ENCODE results near the gene RNF144B. TPM values are rescaled to one million over a fixed set of nuclear protein-coding genes. Genes with fewer than 3 reads are reported as not detected.

Gene RNF144B
- total and polyA plus RNA-seq, 2 experiments from 2014 or later, result 4.2 to 9.0 TPM

GRCh38 chr6:18444111-18444510 lies 57.0 kb downstream of the RNF144B start:
- no peaks in the 10 kb centered on the region for H3K79me2 ChIP-seq (replicated peaks; ENCODE audit: insufficient read depth)
- H3K27me3 ChIP-seq (ENCODE audit: insufficient read depth), result no peaks in the 10 kb centered on the region
- H3K4me3 ChIP-seq, result no peak overlapping the region
- no peaks in the 10 kb centered on the region for H3K36me3 ChIP-seq (ENCODE audit: insufficient read depth)
- TF ChIP-seq STAT1 (IDR thresholded peaks at IDR 0.05; ENCODE audit: unreplicated experiment) (no peak), POLR2AphosphoS5 (IDR thresholded peaks at IDR 0.05; ENCODE audit: low read depth) (no peak), ZNF114 (CRISPR knock-in tag; IDR thresholded peaks at IDR 0.05) (no peak), REST (IDR thresholded peaks at IDR 0.05; ENCODE audit: unreplicated experiment) (no peak), NANOG (IDR thresholded peaks at IDR 0.05; ENCODE audit: borderline replicate concordance) (no peak), JUNB (IDR thresholded peaks at IDR 0.05; ENCODE audit: unreplicated experiment) (no peak), CTCF (conservative IDR thresholded peaks at IDR 0.05; ENCODE audit: low read depth in 2 of 2) (no peak), EZH2 (IDR thresholded peaks at IDR 0.05; ENCODE audit: low read depth, unreplicated experiment) (no peak), ZNF331 (CRISPR knock-in tag; IDR thresholded peaks at IDR 0.05; ENCODE audit: low read depth) (no peak), CREB1 (CRISPR knock-in tag; IDR thresholded peaks at IDR 0.05; ENCODE audit: low read depth) (no peak), EZH2phosphoT487 (IDR thresholded peaks at IDR 0.05; ENCODE audit: unreplicated experiment) (no peak)
- TF ChIP-seq, protein P1, sequence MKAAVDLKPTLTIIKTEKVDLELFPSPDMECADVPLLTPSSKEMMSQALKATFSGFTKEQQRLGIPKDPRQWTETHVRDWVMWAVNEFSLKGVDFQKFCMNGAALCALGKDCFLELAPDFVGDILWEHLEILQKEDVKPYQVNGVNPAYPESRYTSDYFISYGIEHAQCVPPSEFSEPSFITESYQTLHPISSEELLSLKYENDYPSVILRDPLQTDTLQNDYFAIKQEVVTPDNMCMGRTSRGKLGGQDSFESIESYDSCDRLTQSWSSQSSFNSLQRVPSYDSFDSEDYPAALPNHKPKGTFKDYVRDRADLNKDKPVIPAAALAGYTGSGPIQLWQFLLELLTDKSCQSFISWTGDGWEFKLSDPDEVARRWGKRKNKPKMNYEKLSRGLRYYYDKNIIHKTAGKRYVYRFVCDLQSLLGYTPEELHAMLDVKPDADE (IDR thresholded peaks at IDR 0.05), result no peak
- TF ChIP-seq, protein P2, sequence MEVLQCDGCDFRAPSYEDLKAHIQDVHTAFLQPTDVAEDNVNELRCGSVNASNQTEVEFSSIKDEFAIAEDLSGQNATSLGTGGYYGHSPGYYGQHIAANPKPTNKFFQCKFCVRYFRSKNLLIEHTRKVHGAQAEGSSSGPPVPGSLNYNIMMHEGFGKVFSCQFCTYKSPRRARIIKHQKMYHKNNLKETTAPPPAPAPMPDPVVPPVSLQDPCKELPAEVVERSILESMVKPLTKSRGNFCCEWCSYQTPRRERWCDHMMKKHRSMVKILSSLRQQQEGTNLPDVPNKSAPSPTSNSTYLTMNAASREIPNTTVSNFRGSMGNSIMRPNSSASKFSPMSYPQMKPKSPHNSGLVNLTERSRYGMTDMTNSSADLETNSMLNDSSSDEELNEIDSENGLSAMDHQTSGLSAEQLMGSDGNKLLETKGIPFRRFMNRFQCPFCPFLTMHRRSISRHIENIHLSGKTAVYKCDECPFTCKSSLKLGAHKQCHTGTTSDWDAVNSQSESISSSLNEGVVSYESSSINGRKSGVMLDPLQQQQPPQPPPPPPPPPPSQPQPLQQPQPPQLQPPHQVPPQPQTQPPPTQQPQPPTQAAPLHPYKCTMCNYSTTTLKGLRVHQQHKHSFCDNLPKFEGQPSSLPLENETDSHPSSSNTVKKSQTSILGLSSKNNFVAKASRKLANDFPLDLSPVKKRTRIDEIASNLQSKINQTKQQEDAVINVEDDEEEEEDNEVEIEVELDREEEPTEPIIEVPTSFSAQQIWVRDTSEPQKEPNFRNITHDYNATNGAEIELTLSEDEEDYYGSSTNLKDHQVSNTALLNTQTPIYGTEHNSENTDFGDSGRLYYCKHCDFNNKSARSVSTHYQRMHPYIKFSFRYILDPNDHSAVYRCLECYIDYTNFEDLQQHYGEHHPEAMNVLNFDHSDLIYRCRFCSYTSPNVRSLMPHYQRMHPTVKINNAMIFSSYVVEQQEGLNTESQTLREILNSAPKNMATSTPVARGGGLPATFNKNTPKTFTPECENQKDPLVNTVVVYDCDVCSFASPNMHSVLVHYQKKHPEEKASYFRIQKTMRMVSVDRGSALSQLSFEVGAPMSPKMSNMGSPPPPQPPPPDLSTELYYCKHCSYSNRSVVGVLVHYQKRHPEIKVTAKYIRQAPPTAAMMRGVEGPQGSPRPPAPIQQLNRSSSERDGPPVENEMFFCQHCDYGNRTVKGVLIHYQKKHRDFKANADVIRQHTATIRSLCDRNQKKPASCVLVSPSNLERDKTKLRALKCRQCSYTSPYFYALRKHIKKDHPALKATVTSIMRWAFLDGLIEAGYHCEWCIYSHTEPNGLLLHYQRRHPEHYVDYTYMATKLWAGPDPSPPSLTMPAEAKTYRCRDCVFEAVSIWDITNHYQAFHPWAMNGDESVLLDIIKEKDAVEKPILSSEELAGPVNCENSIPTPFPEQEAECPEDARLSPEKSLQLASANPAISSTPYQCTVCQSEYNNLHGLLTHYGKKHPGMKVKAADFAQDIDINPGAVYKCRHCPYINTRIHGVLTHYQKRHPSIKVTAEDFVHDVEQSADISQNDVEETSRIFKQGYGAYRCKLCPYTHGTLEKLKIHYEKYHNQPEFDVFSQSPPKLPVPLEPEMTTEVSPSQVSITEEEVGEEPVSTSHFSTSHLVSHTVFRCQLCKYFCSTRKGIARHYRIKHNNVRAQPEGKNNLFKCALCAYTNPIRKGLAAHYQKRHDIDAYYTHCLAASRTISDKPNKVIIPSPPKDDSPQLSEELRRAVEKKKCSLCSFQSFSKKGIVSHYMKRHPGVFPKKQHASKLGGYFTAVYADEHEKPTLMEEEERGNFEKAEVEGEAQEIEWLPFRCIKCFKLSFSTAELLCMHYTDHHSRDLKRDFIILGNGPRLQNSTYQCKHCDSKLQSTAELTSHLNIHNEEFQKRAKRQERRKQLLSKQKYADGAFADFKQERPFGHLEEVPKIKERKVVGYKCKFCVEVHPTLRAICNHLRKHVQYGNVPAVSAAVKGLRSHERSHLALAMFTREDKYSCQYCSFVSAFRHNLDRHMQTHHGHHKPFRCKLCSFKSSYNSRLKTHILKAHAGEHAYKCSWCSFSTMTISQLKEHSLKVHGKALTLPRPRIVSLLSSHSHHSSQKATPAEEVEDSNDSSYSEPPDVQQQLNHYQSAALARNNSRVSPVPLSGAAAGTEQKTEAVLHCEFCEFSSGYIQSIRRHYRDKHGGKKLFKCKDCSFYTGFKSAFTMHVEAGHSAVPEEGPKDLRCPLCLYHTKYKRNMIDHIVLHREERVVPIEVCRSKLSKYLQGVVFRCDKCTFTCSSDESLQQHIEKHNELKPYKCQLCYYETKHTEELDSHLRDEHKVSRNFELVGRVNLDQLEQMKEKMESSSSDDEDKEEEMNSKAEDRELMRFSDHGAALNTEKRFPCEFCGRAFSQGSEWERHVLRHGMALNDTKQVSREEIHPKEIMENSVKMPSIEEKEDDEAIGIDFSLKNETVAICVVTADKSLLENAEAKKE (CRISPR knock-in tag; IDR thresholded peaks at IDR 0.05), result no peak
- H3F3A ChIP-seq (replicated peaks; ENCODE audit: low read depth), result no peaks in the 10 kb centered on the region
- H3K9me2 ChIP-seq (ENCODE audit: insufficient read depth), result no peaks in the 10 kb centered on the region
- Mint-ChIP-seq H3K27me3 (ENCODE audit: insufficient read depth, low read depth, poor library complexity) (no peaks in the 10 kb centered on the region), H3K9me3 (no peaks in the 10 kb centered on the region), H3K36me3 (ENCODE audit: low read depth) (no peaks in the 10 kb centered on the region), H3K4me1 (no peaks in the 10 kb centered on the region), H3K27ac (no peak overlapping the region), H3K4me3 (no peak overlapping the region)
- H3K4me1 ChIP-seq (ENCODE audit: insufficient read depth), result no peaks in the 10 kb centered on the region
- DNase-seq (ENCODE audit: low spot score), result no peak
- H3K4me2 ChIP-seq, result no peak overlapping the region
- no peak overlapping the region for H2AFZ ChIP-seq
- H3K27ac ChIP-seq (ENCODE audit: low read depth), result no peak overlapping the region
- ATAC-seq, result no peak
- H4K20me1 ChIP-seq (replicated peaks; ENCODE audit: insufficient read depth), result no peaks in the 10 kb centered on the region
